HepG2 (cell line): ENCODE measurements around the gene EPB41L1. TPM values are rescaled to one million over a fixed set of nuclear protein-coding genes. Genes with fewer than 3 reads are reported as not detected.

Experiments used
- BRD4 ChIP-seq: sonication (generic); formaldehyde crosslinking; IDR thresholded peaks from 2 replicates; pipeline ENCODE4 v1.4.0; 2020; ENCODE audit warnings: missing genetic modification reagents
- CREB3 ChIP-seq: sonication (generic); formaldehyde crosslinking; IDR thresholded peaks from 2 replicates; pipeline ENCODE4 v1.5.0; 2020; ENCODE audit warnings: missing genetic modification reagents
- ELK4 ChIP-seq: sonication (generic); formaldehyde crosslinking; IDR thresholded peaks from 2 replicates; pipeline ENCODE4 v1.9.0; 2021; ENCODE audit warnings: missing genetic modification reagents, borderline replicate concordance
- FOXM1 ChIP-seq: sonication (generic); formaldehyde crosslinking; IDR thresholded peaks from 2 replicates; pipeline ENCODE4 v1.5.0; 2020; ENCODE audit warnings: missing genetic modification reagents
- KDM1A ChIP-seq: IDR thresholded peaks from 2 replicates; pipeline ENCODE4 v1.6.1; 2016; ENCODE audit warnings: missing compliant biosample characterization
- MAFF ChIP-seq: IDR thresholded peaks from 2 replicates; pipeline ENCODE4 v1.6.1; 2011; ENCODE audit warnings: low read depth, low read length, improper control_type of control experiment
- MXD3 ChIP-seq: IDR thresholded peaks from 2 replicates; pipeline ENCODE4 v1.6.1; 2016; ENCODE audit warnings: mild to moderate bottlenecking, missing biosample characterization, missing genetic modification reagents
- NFYC ChIP-seq: IDR thresholded peaks from 2 replicates; pipeline ENCODE4 v1.6.1; 2016; ENCODE audit warnings: missing genetic modification reagents, missing compliant biosample characterization
- PPARG ChIP-seq: conservative IDR thresholded peaks from 2 replicates; pipeline ENCODE4 v1.6.1; 2016; ENCODE audit warnings: missing biosample characterization, missing genetic modification reagents
- REXO4 ChIP-seq: sonication (generic); formaldehyde crosslinking; IDR thresholded peaks from 2 replicates; pipeline ENCODE4 v1.8.0; 2022; ENCODE audit warnings: missing genetic modification reagents, mild to moderate bottlenecking, borderline replicate concordance
- SATB2 ChIP-seq: sonication (generic); formaldehyde crosslinking; IDR thresholded peaks from 2 replicates; pipeline ENCODE4 v1.5.0; 2020; ENCODE audit warnings: missing genetic modification reagents
- SP5 ChIP-seq: IDR thresholded peaks from 2 replicates; pipeline ENCODE4 v1.6.1; 2016; ENCODE audit warnings: low read depth, borderline replicate concordance
- ZBTB44 ChIP-seq: sonication (generic); formaldehyde crosslinking; IDR thresholded peaks from 2 replicates; pipeline ENCODE4 v1.4.0; 2020; ENCODE audit warnings: missing genetic modification reagents
- ZBTB49 ChIP-seq: sonication (generic); formaldehyde crosslinking; IDR thresholded peaks from 2 replicates; pipeline ENCODE4 v1.4.0; 2020; ENCODE audit warnings: missing genetic modification reagents, borderline replicate concordance
- ZFP36L1 ChIP-seq: sonication (generic); formaldehyde crosslinking; IDR thresholded peaks from 2 replicates; pipeline ENCODE4 v1.8.0; 2022; ENCODE audit warnings: mild to moderate bottlenecking, missing genetic modification reagents, moderate library complexity
- ZKSCAN1 ChIP-seq: fragments of 150-350 bp; IDR thresholded peaks from 2 replicates; pipeline ENCODE4 v1.6.1; 2014; ENCODE audit warnings: low read length
- ZNF234 ChIP-seq: sonication (generic); formaldehyde crosslinking; conservative IDR thresholded peaks from 2 replicates; pipeline ENCODE4 v1.5.1; 2020; ENCODE audit warnings: mild to moderate bottlenecking, missing genetic modification reagents
- ZNF577 ChIP-seq: sonication (generic); formaldehyde crosslinking; IDR thresholded peaks from 2 replicates; pipeline ENCODE4 v1.4.0; 2020; ENCODE audit warnings: mild to moderate bottlenecking, low read depth, missing genetic modification reagents, borderline replicate concordance
- ZNF691 ChIP-seq: sonication (generic); formaldehyde crosslinking; IDR thresholded peaks from 2 replicates; pipeline ENCODE4 v1.4.0; 2020; ENCODE audit warnings: missing genetic modification reagents, low read depth, mild to moderate bottlenecking, borderline replicate concordance
- ZNF780A ChIP-seq: sonication (generic); formaldehyde crosslinking; IDR thresholded peaks from 2 replicates; pipeline ENCODE4 v1.8.0; 2022; ENCODE audit warnings: mild to moderate bottlenecking, missing genetic modification reagents, moderate library complexity
- polyA plus RNA-seq, 8 experiments: library from polyadenylated mRNA; depleted of rRNA in 3 of 8; stranded (reverse) in 7 of 8; unstranded in 1 of 8; fragments of >200 nt; fragmentation: Illumina TruSeq in 4 of 8; extraction: Trizol in 4 of 8; gene quantifications; 2 replicates each; pipeline versions ENCODE4 v1.2.1 to v1.2.3, GENCODE V29; 2011 to 2016; ENCODE audit warnings: low read depth in 4 of 8, missing spikeins in 1 of 8, mixed read lengths in 1 of 8; ENCODE audit not compliant: insufficient read depth in 1 of 8
- total RNA-seq, 5 experiments: library from RNA; depleted of rRNA; stranded (reverse); fragments of >200 nt; fragmentation: Illumina TruSeq; extraction: Trizol; gene quantifications; 2 replicates each; pipeline ENCODE4 v1.2.3, GENCODE V29; 2016; ENCODE audit warnings: low read depth in 1 of 5
- TF ChIP-seq, protein P1 (sequence below): sonication (generic); formaldehyde crosslinking; IDR thresholded peaks from 2 replicates; pipeline ENCODE4 v1.8.0; 2022; ENCODE audit warnings: mild to moderate bottlenecking, missing genetic modification reagents, borderline replicate concordance

The EPB41L1 gene
- total and polyA plus RNA-seq, 2 of the 13 experiments (the other 11 are each of a cell fraction or from before 2014, with no cell fraction given) = 16.7 to 39.0 TPM

GRCh38 chr20:36150847-36151539, 3.5 kb upstream of the EPB41L1 start (continued):
- TF ChIP-seq ELK4 (CRISPR knock-in tag) = no peak
- TF ChIP-seq SP5 = peak; percentile 76
- no peak for TF ChIP-seq ZNF577 (CRISPR knock-in tag)
- no peak for TF ChIP-seq BRD4 (CRISPR knock-in tag)
- TF ChIP-seq ZBTB44 (CRISPR knock-in tag) = no peak
- no peak; the same call in 1 of the 2 replicates for TF ChIP-seq ZNF691 (CRISPR knock-in tag)
- peak; percentile 83 for TF ChIP-seq KDM1A (CRISPR knock-in tag)
- 0 out of 2 replicates have a peak, but pooled peaks have one; percentile 57 for TF ChIP-seq ZFP36L1 (CRISPR knock-in tag)
- TF ChIP-seq, protein P1, sequence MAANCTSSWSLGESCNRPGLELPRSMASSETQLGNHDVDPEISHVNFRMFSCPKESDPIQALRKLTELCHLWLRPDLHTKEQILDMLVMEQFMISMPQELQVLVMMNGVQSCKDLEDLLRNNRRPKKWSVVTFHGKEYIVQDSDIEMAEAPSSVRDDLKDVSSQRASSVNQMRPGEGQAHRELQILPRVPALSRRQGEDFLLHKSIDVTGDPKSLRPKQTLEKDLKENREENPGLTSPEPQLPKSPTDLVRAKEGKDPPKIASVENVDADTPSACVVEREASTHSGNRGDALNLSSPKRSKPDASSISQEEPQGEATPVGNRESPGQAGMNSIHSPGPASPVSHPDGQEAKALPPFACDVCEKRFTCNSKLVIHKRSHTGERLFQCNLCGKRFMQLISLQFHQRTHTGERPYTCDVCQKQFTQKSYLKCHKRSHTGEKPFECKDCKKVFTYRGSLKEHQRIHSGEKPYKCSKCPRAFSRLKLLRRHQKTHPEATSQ (CRISPR knock-in tag) = no peak; the same call in 1 of the 2 replicates
- peak; percentile 62; the same call in 1 of the 2 replicates for TF ChIP-seq MXD3 (CRISPR knock-in tag)
- TF ChIP-seq ZNF234 (CRISPR knock-in tag) = no peak
- TF ChIP-seq FOXM1 (CRISPR knock-in tag) = no peak
- TF ChIP-seq CREB3 = no peak
- no peak for TF ChIP-seq MAFF
- peak; percentile 10 for TF ChIP-seq NFYC (CRISPR knock-in tag)
- TF ChIP-seq PPARG (CRISPR knock-in tag) = peak; percentile 81; the same call in 1 of the 2 replicates
- peak; percentile 13; the same call in 1 of the 2 replicates for TF ChIP-seq ZBTB49 (CRISPR knock-in tag)
- no peak for TF ChIP-seq SATB2 (CRISPR knock-in tag)
- no peak for TF ChIP-seq ZKSCAN1
- TF ChIP-seq REXO4 (CRISPR knock-in tag) = no peak
- no peak for TF ChIP-seq ZNF780A (CRISPR knock-in tag)
